H9 (cell line): ENCODE measurements around the gene SF3B5. TPM values are rescaled to one million over a fixed set of nuclear protein-coding genes. Genes with fewer than 3 reads are reported as not detected.

Experiments
- DNase-seq: peaks from one replicate; pipeline ENCODE4 v3.0.0-alpha.2; 2017
- H2AFZ ChIP-seq: one replicate; pipeline ENCODE4 v1.6.1; 2013; ENCODE audit warnings: mild to moderate bottlenecking, low read length, control low read depth, moderate library complexity
- H2AK5ac ChIP-seq: 2 replicates; pipeline ENCODE4 v1.6.1; 2013; ENCODE audit warnings: low read length, control low read depth, mixed read lengths; ENCODE audit not compliant: insufficient read length
- H2BK120ac ChIP-seq: one replicate; pipeline ENCODE4 v1.6.1; 2013; ENCODE audit warnings: low read depth, mild to moderate bottlenecking, low read length, control low read depth, inconsistent platforms; ENCODE audit not compliant: poor library complexity, severe bottlenecking
- H2BK12ac ChIP-seq: 2 replicates; pipeline ENCODE4 v1.6.1; 2013; ENCODE audit warnings: low read length, control low read depth, mixed read lengths, low read depth; ENCODE audit not compliant: insufficient read length
- H2BK15ac ChIP-seq: 2 replicates; pipeline ENCODE4 v1.6.1; 2013; ENCODE audit warnings: low read depth, low read length, control low read depth
- H2BK20ac ChIP-seq: one replicate; pipeline ENCODE4 v1.6.1; 2013; ENCODE audit warnings: low read depth, mild to moderate bottlenecking, low read length, control low read depth, inconsistent platforms; ENCODE audit not compliant: poor library complexity, severe bottlenecking
- H2BK5ac ChIP-seq: 2 replicates; pipeline ENCODE4 v1.6.1; 2013; ENCODE audit warnings: low read length, control low read depth, mixed read lengths; ENCODE audit not compliant: insufficient read length
- H3K14ac ChIP-seq: 2 replicates; pipeline ENCODE4 v1.6.1; 2013; ENCODE audit warnings: low read length, control low read depth; ENCODE audit not compliant: insufficient read depth
- H3K18ac ChIP-seq: 2 replicates; pipeline ENCODE4 v1.6.1; 2013; ENCODE audit warnings: low read depth, mild to moderate bottlenecking, mixed read lengths, low read length, control low read depth; ENCODE audit not compliant: insufficient read length
- H3K23ac ChIP-seq: 2 replicates; pipeline ENCODE4 v1.6.1; 2013; ENCODE audit warnings: low read length, control low read depth, mixed read lengths, low read depth; ENCODE audit not compliant: insufficient read length
- H3K23me2 ChIP-seq: 2 replicates; pipeline ENCODE4 v1.6.1; 2013; ENCODE audit warnings: low read depth, mild to moderate bottlenecking, mixed read lengths, low read length, control low read depth; ENCODE audit not compliant: insufficient read length, poor library complexity, severe bottlenecking
- H3K27ac ChIP-seq: 2 replicates; pipeline ENCODE4 v1.5.1; 2013; ENCODE audit warnings: low read length, control low read depth, mixed read lengths, low read depth; ENCODE audit not compliant: insufficient read length
- H3K27me3 ChIP-seq: 2 replicates; pipeline ENCODE4 v1.6.1; 2013; ENCODE audit warnings: low read length, control low read depth, inconsistent platforms; ENCODE audit not compliant: insufficient read depth
- H3K4ac ChIP-seq: 2 replicates; pipeline ENCODE4 v1.6.1; 2013; ENCODE audit warnings: low read depth, mild to moderate bottlenecking, control low read depth, inconsistent platforms, low read length, moderate library complexity
- H3K4me1 ChIP-seq: 2 replicates; pipeline ENCODE4 v1.6.1; 2013; ENCODE audit warnings: low read length, control low read depth, inconsistent platforms; ENCODE audit not compliant: insufficient read depth
- H3K4me2 ChIP-seq: 2 replicates; pipeline ENCODE4 v1.6.1; 2013; ENCODE audit warnings: low read length, control low read depth, mixed read lengths; ENCODE audit not compliant: insufficient read length, insufficient read depth
- H3K56ac ChIP-seq: 2 replicates; pipeline ENCODE4 v1.6.1; 2013; ENCODE audit warnings: low read depth, mild to moderate bottlenecking, mixed read lengths, low read length, control low read depth; ENCODE audit not compliant: insufficient read length
- H3K79me1 ChIP-seq: 2 replicates; pipeline ENCODE4 v1.6.1; 2013; ENCODE audit warnings: low read depth, mild to moderate bottlenecking, moderate library complexity, low read length, control low read depth, inconsistent platforms; ENCODE audit not compliant: insufficient read depth, poor library complexity, severe bottlenecking
- H3K79me2 ChIP-seq: 2 replicates; pipeline ENCODE4 v1.6.1; 2013; ENCODE audit warnings: low read length, control low read depth, inconsistent platforms; ENCODE audit not compliant: insufficient read depth
- H3K9ac ChIP-seq: 2 replicates; pipeline ENCODE4 v1.6.1; 2013; ENCODE audit warnings: low read length, control low read depth, mixed read lengths; ENCODE audit not compliant: insufficient read length; ENCODE audit errors: extremely low read depth
- H3K9me3 ChIP-seq: one replicate; pipeline ENCODE4 v1.6.1; 2013; ENCODE audit warnings: low read depth, low read length, inconsistent platforms; ENCODE audit not compliant: control insufficient read depth
- H3T11ph ChIP-seq: one replicate; pipeline ENCODE4 v1.6.1; 2013; ENCODE audit warnings: mild to moderate bottlenecking, low read length, control low read depth, inconsistent platforms
- H4K20me1 ChIP-seq: one replicate; pipeline ENCODE4 v1.6.1; 2013; ENCODE audit not compliant: control insufficient read depth, insufficient read length, insufficient read depth
- H4K5ac ChIP-seq: 2 replicates; pipeline ENCODE4 v1.6.1; 2013; ENCODE audit warnings: low read depth, mild to moderate bottlenecking, mixed read lengths, low read length, control low read depth; ENCODE audit not compliant: insufficient read length
- H4K8ac ChIP-seq: replicated peaks from 2 replicates; pipeline ENCODE4 v1.6.1; 2013; ENCODE audit warnings: low read length, control low read depth, mixed read lengths, low read depth; ENCODE audit not compliant: insufficient read length
- H4K91ac ChIP-seq: 2 replicates; pipeline ENCODE4 v1.6.1; 2013; ENCODE audit warnings: low read depth, mild to moderate bottlenecking, moderate library complexity, mixed read lengths, low read length, control low read depth; ENCODE audit not compliant: insufficient read length
- H3K27ac Mint-ChIP-seq, 3 experiments: 2 replicates in 2 of 3; 3 replicates in 1 of 3; pipeline ENCODE4 v1.8.0; 2020 to 2021; ENCODE audit warnings: mixed read lengths in 3 of 3, mild to moderate bottlenecking in 1 of 3, moderate library complexity in 1 of 3
- H3K27me3 Mint-ChIP-seq: 2 replicates; pipeline ENCODE4 v1.8.0; 2021; ENCODE audit warnings: low read depth, mild to moderate bottlenecking, moderate library complexity, mixed read lengths
- H3K36me3 Mint-ChIP-seq, 3 experiments: 2 replicates in 2 of 3; 3 replicates in 1 of 3; pipeline ENCODE4 v1.8.0; 2020 to 2021; ENCODE audit warnings: low read depth in 3 of 3, mixed read lengths in 3 of 3; ENCODE audit not compliant: insufficient read depth in 1 of 3
- H3K4me1 Mint-ChIP-seq, 2 experiments: 2 replicates each; pipeline ENCODE4 v1.8.0; 2020; ENCODE audit warnings: mixed read lengths in 2 of 2
- H3K4me3 Mint-ChIP-seq, 2 experiments: 2 replicates in 1 of 2; 3 replicates in 1 of 2; pipeline ENCODE4 v1.8.0; 2020 to 2021; ENCODE audit warnings: mild to moderate bottlenecking in 2 of 2, mixed read lengths in 2 of 2, moderate library complexity in 1 of 2
- H3K9me3 Mint-ChIP-seq, 2 experiments: 2 replicates in 1 of 2; 3 replicates in 1 of 2; pipeline ENCODE4 v1.8.0; 2020; ENCODE audit warnings: mild to moderate bottlenecking in 2 of 2, mixed read lengths in 2 of 2, moderate library complexity in 1 of 2
- total RNA-seq: library from RNA; stranded (reverse); gene quantifications from 2 replicates; pipeline ENCODE4 v1.2.1, GENCODE V29; 2021
- TF ChIP-seq, protein P1 (sequence below): fragments of 200-600 bp; sonication (generic); conservative IDR thresholded peaks from 3 replicates; pipeline ENCODE4 v1.8.0; 2021; ENCODE audit warnings: antibody characterized with exemption, mild to moderate bottlenecking

The SF3B5 gene
- total RNA-seq, 1 experiment from 2014 or later: 145 TPM

DNA sequence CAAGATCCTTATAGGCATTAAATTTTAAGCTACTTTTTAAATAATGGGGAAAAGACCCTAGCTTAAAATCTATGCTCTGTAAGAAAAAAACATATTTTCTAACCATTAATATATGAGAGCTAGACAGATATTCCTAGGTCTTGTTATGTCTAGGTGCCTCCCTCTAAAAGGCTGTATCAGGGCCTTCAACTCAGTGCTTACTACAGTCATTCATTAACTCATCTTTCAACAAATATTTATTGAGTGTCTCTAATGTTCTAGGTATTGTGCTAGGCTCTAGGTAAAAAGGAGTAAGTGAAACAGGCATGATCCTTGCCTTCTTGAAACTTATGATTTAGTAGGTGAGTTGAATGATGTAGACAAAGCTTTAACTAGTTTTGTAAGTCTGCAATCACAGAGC is 48.5 kb upstream of the SF3B5 start:
- Histone ChIP-seq H4K20me1 (no peaks in the 10 kb centered on the region), H3K23me2 (no peaks in the 10 kb centered on the region), H3T11ph (no peak overlapping the region), H3K9ac (no peak overlapping the region), H2BK120ac (no peak overlapping the region), H3K23ac (no peak overlapping the region), H3K14ac (no peak overlapping the region), H3K56ac (no peak overlapping the region), H3K4me1 (no peaks in the 10 kb centered on the region), H3K4me2 (no peak overlapping the region), H3K79me1 (no peaks in the 10 kb centered on the region), H3K9me3 (no peaks in the 10 kb centered on the region), H3K27me3 (peaks cover 4% of the 10 kb centered on the region), H4K91ac (no peak overlapping the region), H3K4ac (no peak overlapping the region), H2BK20ac (no peak overlapping the region), H4K5ac (no peak overlapping the region), H2BK5ac (no peak overlapping the region), H2AK5ac (no peak overlapping the region), H2AFZ (no peak overlapping the region), H3K18ac (no peak overlapping the region), H4K8ac (no peak overlapping the region), H3K79me2 (no peaks in the 10 kb centered on the region), H2BK15ac (no peak overlapping the region), H2BK12ac (no peak overlapping the region), H3K27ac (no peak overlapping the region)
- DNase-seq: no peak
- peaks cover 39% of the 10 kb centered on the region for H3K27me3 Mint-ChIP-seq
- H3K27ac Mint-ChIP-seq: no peak overlapping the region
- H3K4me1 Mint-ChIP-seq: no peaks in the 10 kb centered on the region
- no peaks in the 10 kb centered on the region for H3K9me3 Mint-ChIP-seq
- no peaks in the 10 kb centered on the region for H3K36me3 Mint-ChIP-seq
- TF ChIP-seq, protein P1, sequence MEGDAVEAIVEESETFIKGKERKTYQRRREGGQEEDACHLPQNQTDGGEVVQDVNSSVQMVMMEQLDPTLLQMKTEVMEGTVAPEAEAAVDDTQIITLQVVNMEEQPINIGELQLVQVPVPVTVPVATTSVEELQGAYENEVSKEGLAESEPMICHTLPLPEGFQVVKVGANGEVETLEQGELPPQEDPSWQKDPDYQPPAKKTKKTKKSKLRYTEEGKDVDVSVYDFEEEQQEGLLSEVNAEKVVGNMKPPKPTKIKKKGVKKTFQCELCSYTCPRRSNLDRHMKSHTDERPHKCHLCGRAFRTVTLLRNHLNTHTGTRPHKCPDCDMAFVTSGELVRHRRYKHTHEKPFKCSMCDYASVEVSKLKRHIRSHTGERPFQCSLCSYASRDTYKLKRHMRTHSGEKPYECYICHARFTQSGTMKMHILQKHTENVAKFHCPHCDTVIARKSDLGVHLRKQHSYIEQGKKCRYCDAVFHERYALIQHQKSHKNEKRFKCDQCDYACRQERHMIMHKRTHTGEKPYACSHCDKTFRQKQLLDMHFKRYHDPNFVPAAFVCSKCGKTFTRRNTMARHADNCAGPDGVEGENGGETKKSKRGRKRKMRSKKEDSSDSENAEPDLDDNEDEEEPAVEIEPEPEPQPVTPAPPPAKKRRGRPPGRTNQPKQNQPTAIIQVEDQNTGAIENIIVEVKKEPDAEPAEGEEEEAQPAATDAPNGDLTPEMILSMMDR: no peak
- no peak overlapping the region for H3K4me3 Mint-ChIP-seq
